Measurements from ENCODE around the gene C5orf22. TPM values are rescaled to one million over a fixed set of nuclear protein-coding genes. Genes with fewer than 3 reads are reported as not detected.

The C5orf22 gene
- total and polyA plus RNA-seq, 2 of the 4 experiments (the other 2 are of a cell fraction), result 11.2 to 19.9 TPM

DNA sequence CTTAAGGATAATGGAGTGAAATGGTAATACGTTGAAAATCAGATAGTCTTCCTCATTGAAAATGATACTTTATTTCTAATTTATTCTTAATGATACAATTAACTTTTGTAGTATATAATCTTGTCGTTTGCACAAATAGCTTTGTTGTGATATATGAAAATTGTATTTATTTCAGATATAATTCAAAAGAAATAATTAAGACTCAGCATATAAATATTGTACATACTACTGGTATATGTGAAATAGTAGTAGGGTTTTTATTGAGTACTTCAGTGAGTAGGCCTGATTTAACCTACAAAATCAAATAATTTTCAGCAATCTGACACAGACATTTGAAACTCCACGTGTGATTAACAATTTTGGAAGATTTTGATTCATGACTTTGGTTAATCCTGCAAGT lies 4.8 kb downstream of the C5orf22 start:
- H4K91ac ChIP-seq (ENCODE audit: insufficient read depth, low read depth, low read length), result no peak overlapping the region
- H2AK9ac ChIP-seq (replicated peaks; ENCODE audit: low read depth, low read length, poor library complexity), result no peak overlapping the region
- no peak overlapping the region for H4K5ac ChIP-seq (ENCODE audit: low read depth, low read length)
- H3K4me3 ChIP-seq (ENCODE audit: insufficient read depth, low read depth, low read length), result no peak overlapping the region
- no peak overlapping the region for H2BK120ac ChIP-seq (ENCODE audit: low read depth, low read length)
- H4K8ac ChIP-seq (ENCODE audit: low read depth in 2 of 2, low read length in 2 of 2), result no peak overlapping the region
- H4K20me1 ChIP-seq (ENCODE audit: insufficient read depth, low read length), result peaks cover 4% of the 10 kb centered on the region; the same call in 1 of the 2 replicates
- H3K4me1 ChIP-seq (ENCODE audit: control insufficient read depth, insufficient read depth, low read length), result peaks cover 7% of the 10 kb centered on the region
- H2AFZ ChIP-seq (replicated peaks; ENCODE audit: low read length, poor library complexity), result no peak overlapping the region
- H2BK20ac ChIP-seq (ENCODE audit: low read depth, low read length), result no peak overlapping the region
- ChIA-PET CTCF (no interaction called here), POLR2A (ENCODE audit: unreplicated experiment) (no interaction called here)
- H3K14ac ChIP-seq (replicated peaks; ENCODE audit: low read depth, low read length), result no peak overlapping the region
- no peaks in the 10 kb centered on the region for H3K9me3 ChIP-seq (ENCODE audit: control insufficient read depth, insufficient read depth, low read length)
- WGBS, 2 experiments (ENCODE audit: extremely low coverage in 2 of 2, insufficient read length in 1 of 2), result no CpG with 5 or more reads among the region's 3 CpGs
- H3K9me1 ChIP-seq (ENCODE audit: insufficient read depth, low read length), result peaks cover 5% of the 10 kb centered on the region; the same call in 1 of the 2 replicates
- peaks cover 18% of the 10 kb centered on the region for H3K36me3 ChIP-seq (ENCODE audit: control insufficient read depth, insufficient read depth, low read length)
- no TSS peak for BruUV-seq (replicated peaks)
- no peak overlapping the region for H3K4ac ChIP-seq (ENCODE audit: low read depth, low read length)
- H3K18ac ChIP-seq (ENCODE audit: low read depth, low read length), result no peak overlapping the region
- peaks cover 25 to 40% of the 10 kb centered on the region in 2 experiments for H3K79me1 ChIP-seq (ENCODE audit: low read depth in 1 of 2, low read length in 2 of 2)
- intact Hi-C loops (cut with micrococcal nuclease), result no loop called here
- no peak overlapping the region for H2AK5ac ChIP-seq (ENCODE audit: low read depth, low read length)
- H3K27me3 ChIP-seq (ENCODE audit: control insufficient read depth, insufficient read depth, low read length), result no peaks in the 10 kb centered on the region
- no peak overlapping the region for H3K56ac ChIP-seq (ENCODE audit: extremely low read depth, insufficient read depth, low read length)
- no peak overlapping the region for H2BK5ac ChIP-seq (ENCODE audit: low read depth, low read length, poor library complexity, severe bottlenecking)
- DNase-seq, result no peak
- TF ChIP-seq, protein P1, sequence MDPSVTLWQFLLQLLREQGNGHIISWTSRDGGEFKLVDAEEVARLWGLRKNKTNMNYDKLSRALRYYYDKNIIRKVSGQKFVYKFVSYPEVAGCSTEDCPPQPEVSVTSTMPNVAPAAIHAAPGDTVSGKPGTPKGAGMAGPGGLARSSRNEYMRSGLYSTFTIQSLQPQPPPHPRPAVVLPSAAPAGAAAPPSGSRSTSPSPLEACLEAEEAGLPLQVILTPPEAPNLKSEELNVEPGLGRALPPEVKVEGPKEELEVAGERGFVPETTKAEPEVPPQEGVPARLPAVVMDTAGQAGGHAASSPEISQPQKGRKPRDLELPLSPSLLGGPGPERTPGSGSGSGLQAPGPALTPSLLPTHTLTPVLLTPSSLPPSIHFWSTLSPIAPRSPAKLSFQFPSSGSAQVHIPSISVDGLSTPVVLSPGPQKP (IDR thresholded peaks at IDR 0.05; ENCODE audit: borderline replicate concordance, low read depth, low read length), result no peak
- TF ChIP-seq, protein P2, sequence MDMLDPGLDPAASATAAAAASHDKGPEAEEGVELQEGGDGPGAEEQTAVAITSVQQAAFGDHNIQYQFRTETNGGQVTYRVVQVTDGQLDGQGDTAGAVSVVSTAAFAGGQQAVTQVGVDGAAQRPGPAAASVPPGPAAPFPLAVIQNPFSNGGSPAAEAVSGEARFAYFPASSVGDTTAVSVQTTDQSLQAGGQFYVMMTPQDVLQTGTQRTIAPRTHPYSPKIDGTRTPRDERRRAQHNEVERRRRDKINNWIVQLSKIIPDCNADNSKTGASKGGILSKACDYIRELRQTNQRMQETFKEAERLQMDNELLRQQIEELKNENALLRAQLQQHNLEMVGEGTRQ (IDR thresholded peaks at IDR 0.05; ENCODE audit: low read depth, low read length), result no peak
- TF ChIP-seq NFE2L2 (IDR thresholded peaks at IDR 0.05; ENCODE audit: low read depth, low read length) (no peak), MXI1 (IDR thresholded peaks at IDR 0.05; ENCODE audit: borderline replicate concordance, low read depth, low read length) (no peak), MAZ (IDR thresholded peaks at IDR 0.05; ENCODE audit: borderline replicate concordance, low read depth, low read length) (no peak), RAD21 (IDR thresholded peaks at IDR 0.05; ENCODE audit: low read length) (no peak)
- TF ChIP-seq, protein P3, sequence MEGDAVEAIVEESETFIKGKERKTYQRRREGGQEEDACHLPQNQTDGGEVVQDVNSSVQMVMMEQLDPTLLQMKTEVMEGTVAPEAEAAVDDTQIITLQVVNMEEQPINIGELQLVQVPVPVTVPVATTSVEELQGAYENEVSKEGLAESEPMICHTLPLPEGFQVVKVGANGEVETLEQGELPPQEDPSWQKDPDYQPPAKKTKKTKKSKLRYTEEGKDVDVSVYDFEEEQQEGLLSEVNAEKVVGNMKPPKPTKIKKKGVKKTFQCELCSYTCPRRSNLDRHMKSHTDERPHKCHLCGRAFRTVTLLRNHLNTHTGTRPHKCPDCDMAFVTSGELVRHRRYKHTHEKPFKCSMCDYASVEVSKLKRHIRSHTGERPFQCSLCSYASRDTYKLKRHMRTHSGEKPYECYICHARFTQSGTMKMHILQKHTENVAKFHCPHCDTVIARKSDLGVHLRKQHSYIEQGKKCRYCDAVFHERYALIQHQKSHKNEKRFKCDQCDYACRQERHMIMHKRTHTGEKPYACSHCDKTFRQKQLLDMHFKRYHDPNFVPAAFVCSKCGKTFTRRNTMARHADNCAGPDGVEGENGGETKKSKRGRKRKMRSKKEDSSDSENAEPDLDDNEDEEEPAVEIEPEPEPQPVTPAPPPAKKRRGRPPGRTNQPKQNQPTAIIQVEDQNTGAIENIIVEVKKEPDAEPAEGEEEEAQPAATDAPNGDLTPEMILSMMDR (conservative IDR thresholded peaks at IDR 0.05; ENCODE audit: low read depth, low read length), result no peak
- no peak for ATAC-seq (ENCODE audit: low read depth)
- dilution Hi-C loops (cut with HindIII; ENCODE audit: low sequenced_read_pairs, unreplicated experiment), result no loop called here
- H3K4me2 ChIP-seq (ENCODE audit: low read depth, low read length), result no peak overlapping the region
- no peak overlapping the region for H3K27ac ChIP-seq (ENCODE audit: insufficient read depth, low read length)
- no peak overlapping the region for H3K9ac ChIP-seq (ENCODE audit: low read depth, low read length)
- H2BK15ac ChIP-seq (ENCODE audit: low read depth, low read length), result no peak overlapping the region
- no peak overlapping the region for H3K23ac ChIP-seq (ENCODE audit: low read depth, low read length)
- in situ Hi-C loops (cut with MboI; ENCODE audit: low sequenced_read_pairs), result no loop called here
